ENCODE measurements around the gene NPTXR. TPM values are rescaled to one million over a fixed set of nuclear protein-coding genes. Genes with fewer than 3 reads are reported as not detected.

Gene NPTXR
- total and polyA plus RNA-seq, 4 donors: 0.98 to 5.8 (median 2.8) TPM

GRCh38 chr22:38874529-38875222 is 30.8 kb upstream of the NPTXR start:
- no peak overlapping the region for H3K27ac ChIP-seq (ENCODE audit: low read depth in 1 of 2, low read length in 1 of 2)
- no peaks in the 10 kb centered on the region for H3K27me3 ChIP-seq (ENCODE audit: control insufficient read depth in 3 of 3, insufficient read depth in 3 of 3, low read length in 2 of 3)
- no peak for ATAC-seq (ENCODE audit: insufficient read depth, low FRiP score)
- H3K9me3 ChIP-seq (ENCODE audit: control insufficient read depth in 4 of 4, insufficient read depth in 3 of 4, low read length in 3 of 4): no peaks in the 10 kb centered on the region
- DNase-seq: peak in 1 of 3 donors; percentile 9
- no peak overlapping the region for H3K4me3 ChIP-seq
- 93 to 95% methylated on average over 13 of the region's 13 CpGs for WGBS, 2 donors
- TF ChIP-seq CTCF (IDR thresholded peaks at IDR 0.05; ENCODE audit: control extremely low read depth, extremely low read depth): no peak
- H3K4me1 ChIP-seq (ENCODE audit: control insufficient read depth in 5 of 5, insufficient read depth in 5 of 5, low read length in 5 of 5): peaks cover 0 to 23% (median 9%) of the 10 kb centered on the region in 5 donors
- H3K36me3 ChIP-seq (ENCODE audit: control insufficient read depth in 4 of 4, insufficient read depth in 4 of 4, low read length in 4 of 4): peaks cover 0 to 3% (median 1%) of the 10 kb centered on the region in 4 donors
- H3K9ac ChIP-seq (ENCODE audit: insufficient read depth in 1 of 2, low read length in 2 of 2): no peak overlapping the region

GRCh38 chr22:38873469-38874411 is 29.9 kb upstream of the NPTXR start:
- Histone ChIP-seq H3K27me3 (ENCODE audit: control insufficient read depth in 3 of 3, insufficient read depth in 3 of 3, low read length in 2 of 3) (no peaks in the 10 kb centered on the region), H3K27ac (ENCODE audit: low read depth in 1 of 2, low read length in 1 of 2) (no peak overlapping the region), H3K4me3 (no peak overlapping the region), H3K9ac (ENCODE audit: insufficient read depth in 1 of 2, low read length in 2 of 2) (peak overlapping the region; percentile 66 to 72), H3K4me1 (ENCODE audit: control insufficient read depth in 5 of 5, insufficient read depth in 5 of 5, low read length in 5 of 5) (peaks cover 0 to 32% (median 9%) of the 10 kb centered on the region in 5 donors), H3K9me3 (ENCODE audit: control insufficient read depth in 4 of 4, insufficient read depth in 3 of 4, low read length in 3 of 4) (no peaks in the 10 kb centered on the region), H3K36me3 (ENCODE audit: control insufficient read depth in 4 of 4, insufficient read depth in 4 of 4, low read length in 4 of 4) (peaks cover 0 to 10% (median 3%) of the 10 kb centered on the region in 4 donors)
- WGBS, 2 donors: 75 to 88% methylated on average over 9 of the region's 9 CpGs
- ATAC-seq (ENCODE audit: insufficient read depth, low FRiP score): no peak
- DNase-seq: peak in 1 of 3 donors; percentile 10
- TF ChIP-seq CTCF (IDR thresholded peaks at IDR 0.05; ENCODE audit: control extremely low read depth, extremely low read depth): no peak

GRCh38 chr22:38872831-38873248 is 29.0 kb upstream of the NPTXR start:
- H3K9me3 ChIP-seq (ENCODE audit: control insufficient read depth in 4 of 4, insufficient read depth in 3 of 4, low read length in 3 of 4): no peaks in the 10 kb centered on the region
- peak overlapping the region; percentile 75 for H3K4me3 ChIP-seq
- TF ChIP-seq CTCF (IDR thresholded peaks at IDR 0.05; ENCODE audit: control extremely low read depth, extremely low read depth): no peak
- ATAC-seq (ENCODE audit: insufficient read depth, low FRiP score): peak; percentile 13
- peak overlapping the region; percentile 69 to 72 for H3K9ac ChIP-seq (ENCODE audit: insufficient read depth in 1 of 2, low read length in 2 of 2)
- H3K4me1 ChIP-seq (ENCODE audit: control insufficient read depth in 5 of 5, insufficient read depth in 5 of 5, low read length in 5 of 5): peaks cover 0 to 34% (median 9%) of the 10 kb centered on the region in 5 donors
- peaks cover 0 to 15% (median 9%) of the 10 kb centered on the region in 4 donors for H3K36me3 ChIP-seq (ENCODE audit: control insufficient read depth in 4 of 4, insufficient read depth in 4 of 4, low read length in 4 of 4)
- peak; percentile 76 to 80 (median 80) for DNase-seq
- H3K27ac ChIP-seq (ENCODE audit: low read depth in 1 of 2, low read length in 1 of 2): peak overlapping the region; percentile 93 to 94
- no peaks in the 10 kb centered on the region for H3K27me3 ChIP-seq (ENCODE audit: control insufficient read depth in 3 of 3, insufficient read depth in 3 of 3, low read length in 2 of 3)
- WGBS, 2 donors: 0 to 1% methylated on average over 30 to 37 of the region's 37 CpGs
